ENCODE results near the gene RUVBL1. TPM values are rescaled to one million over a fixed set of nuclear protein-coding genes. Genes with fewer than 3 reads are reported as not detected.

The RUVBL1 gene
- total RNA-seq, 2 donors from 2014 or later: 11.9 to 16.3 TPM

DNA sequence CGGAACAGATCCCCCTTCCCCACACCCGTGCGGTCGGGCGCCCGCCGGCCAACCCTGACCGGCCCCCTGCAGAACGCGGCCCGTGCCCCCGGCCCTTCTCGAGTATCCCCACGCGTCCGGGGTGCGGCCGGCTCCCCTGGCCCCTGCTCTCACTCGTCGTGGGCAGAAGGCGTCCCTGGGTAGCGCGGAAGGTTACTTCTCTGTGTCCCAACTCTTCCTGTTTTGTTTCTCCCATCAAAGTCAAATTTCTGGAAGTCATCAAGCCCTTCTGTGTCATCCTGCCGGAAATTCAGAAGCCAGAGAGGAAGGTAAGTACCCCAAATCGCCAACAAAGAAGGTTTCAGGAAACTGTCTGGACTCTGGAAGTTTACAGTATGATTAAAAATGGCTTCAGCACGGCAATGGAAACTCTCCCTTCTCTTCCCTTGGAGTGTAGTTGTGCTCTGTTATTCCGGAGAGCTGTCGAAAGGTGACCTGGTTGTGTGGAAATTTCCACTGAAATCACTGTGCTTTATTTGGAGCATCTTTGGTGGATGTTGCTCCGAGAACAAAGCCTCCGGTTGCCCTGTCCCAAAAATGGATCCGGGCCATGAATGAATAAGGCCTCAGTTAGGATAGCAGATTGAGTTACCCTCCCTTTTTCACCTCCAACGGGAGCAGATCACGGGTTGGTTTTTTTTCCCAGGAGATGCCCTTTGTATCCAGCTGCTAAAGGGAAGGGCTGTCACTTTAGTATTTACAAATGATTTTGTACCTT lies 70.8 kb downstream of the RUVBL1 start:
- DNase-seq (no peak), ATAC-seq (peak; percentile 49)
- intact Hi-C loops (cut with DNase I, micrococcal nuclease): no loop called here

GRCh38 chr3:128051837-128052594 lies 71.6 kb downstream of the RUVBL1 start, which contains the start of gene SEC61A1:
SEC61A1 (plus strand) TSS chr3:128052437; CDS start chr3:128052553, 116 bp downstream.
- intact Hi-C loops (cut with DNase I, micrococcal nuclease): no loop called here
- ATAC-seq: peak; percentile 91
- DNase-seq: peak; percentile 96 to 97

DNA sequence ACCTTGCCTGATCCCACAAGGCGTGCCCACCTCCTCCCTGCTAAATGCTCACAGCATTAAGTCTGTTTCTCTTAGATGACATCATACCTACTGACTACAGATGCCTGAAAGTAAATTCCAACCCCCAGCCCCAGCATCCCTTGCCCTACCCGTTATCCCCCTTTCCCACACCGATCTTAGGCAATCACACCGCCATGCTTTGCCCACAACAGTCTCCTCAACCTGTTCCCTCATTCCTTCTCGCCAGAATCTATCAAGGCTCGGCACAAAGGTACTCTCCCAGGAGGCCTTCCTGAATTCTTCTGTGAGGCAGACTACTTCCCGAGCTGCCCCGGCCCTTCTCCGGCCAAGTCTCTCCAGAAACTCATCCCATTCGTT lies 72.2 kb downstream of the RUVBL1 start:
- intact Hi-C loops (cut with DNase I, micrococcal nuclease): no loop called here
- DNase-seq (no peak), ATAC-seq (peak; percentile 12)

- DNase-seq (no peak), ATAC-seq (no peak)
- intact Hi-C loops (cut with DNase I, micrococcal nuclease): no loop called here
These were observed 73.0 kb downstream of the RUVBL1 start for GRCh38 chr3:128050597-128050996.

- ATAC-seq: no peak
- DNase-seq: no peak
- intact Hi-C loops (cut with DNase I, micrococcal nuclease): no loop called here
These were observed 82.3 kb downstream of the RUVBL1 start for GRCh38 chr3:128041344-128041743.

DNA sequence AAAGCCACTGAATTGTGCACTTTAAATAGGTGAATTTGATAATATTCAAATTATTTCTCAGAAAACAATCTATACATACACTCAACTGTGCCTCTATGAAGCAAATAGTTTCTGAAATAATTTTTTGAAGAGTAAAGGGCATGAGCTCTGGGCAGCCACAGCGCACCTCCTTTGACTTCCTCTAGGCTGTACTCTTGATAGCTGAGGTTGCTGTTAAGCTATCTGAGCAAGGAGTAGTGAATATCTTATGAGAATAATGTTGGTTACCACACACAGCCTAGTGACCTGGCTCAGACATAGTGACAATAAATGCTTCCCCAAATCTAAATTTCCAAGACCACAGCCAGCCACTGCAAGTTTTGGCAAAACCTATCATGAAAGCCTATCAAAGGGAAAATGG lies 83.0 kb downstream of the RUVBL1 start:
- intact Hi-C loops (cut with DNase I, micrococcal nuclease): no loop called here
- DNase-seq: no peak
- no peak for ATAC-seq

GRCh38 chr3:128040041-128040440 lies 83.6 kb downstream of the RUVBL1 start:
- ATAC-seq (no peak), DNase-seq (no peak)
- intact Hi-C loops (cut with DNase I, micrococcal nuclease): no loop called here

DNA sequence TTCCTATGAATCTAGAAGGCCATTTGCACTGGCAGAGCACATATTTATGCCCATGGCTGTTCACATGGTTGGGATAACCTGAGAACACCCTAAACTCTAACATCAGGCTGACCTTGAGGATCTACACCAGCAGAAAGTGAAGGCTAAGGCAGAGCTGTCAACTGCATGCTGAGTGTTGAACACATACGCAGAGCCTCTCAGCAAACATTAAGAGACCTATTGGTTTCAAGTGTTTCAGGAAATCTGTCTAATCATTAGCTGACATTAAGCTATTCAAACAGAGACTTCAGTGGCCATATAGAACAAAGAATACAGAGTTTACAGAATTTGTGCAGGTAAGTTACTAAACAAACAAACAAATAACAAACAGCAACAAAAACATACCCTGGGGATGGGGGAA lies 87.5 kb downstream of the RUVBL1 start:
- ATAC-seq: no peak
- DNase-seq: no peak
- intact Hi-C loops (cut with DNase I, micrococcal nuclease): no loop called here

DNA sequence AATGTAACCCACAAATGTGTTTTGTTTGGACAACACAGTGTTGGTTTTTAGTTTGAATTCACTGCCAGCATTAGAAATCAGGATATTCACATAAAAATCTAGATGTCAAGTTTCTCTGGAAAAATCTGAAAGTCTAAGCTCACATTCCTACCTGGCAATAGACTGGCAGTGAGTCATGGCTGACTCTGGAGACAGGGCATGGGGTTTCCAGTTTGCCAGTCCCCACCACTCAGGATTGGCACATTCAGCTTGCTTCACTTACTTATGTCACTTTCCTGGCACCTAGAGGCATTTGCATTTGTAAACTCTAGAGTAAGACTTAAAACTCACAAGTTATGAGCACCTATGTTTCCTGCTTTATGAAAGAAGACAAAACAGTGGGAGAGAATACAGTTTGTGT lies 90.5 kb downstream of the RUVBL1 start:
- ATAC-seq (no peak), DNase-seq (no peak)
- intact Hi-C loops (cut with DNase I, micrococcal nuclease): no loop called here

Other genes with a start within 250 kb of the RUVBL1 start
- gene KBTBD12, start 208.6 kb downstream of the RUVBL1 start, total RNA-seq: 1 to 10 TPM; 3.8 to 4.6 TPM
- gene SEC61A1, start 71.4 kb downstream of the RUVBL1 start, total RNA-seq: 100 to 1,000 TPM; 142 to 158 TPM
- gene EEFSEC, start 29.7 kb upstream of the RUVBL1 start, total RNA-seq: 10 to 100 TPM in 1 of 2 donors, 1 to 10 TPM in 1; 7.3 to 10.5 TPM